C4-2B (cell line): ENCODE results near the gene FOXS1.

Source experiments
- H3K27ac ChIP-seq: fragments of 450-650 bp; 2 replicates; pipeline ENCODE4 v1.5.1; 2017
- CTCF ChIP-seq: fragments of 450-650 bp; conservative IDR thresholded peaks from 2 replicates; pipeline ENCODE4 v1.5.1; 2017; ENCODE audit warnings: mild to moderate bottlenecking
- ZFX ChIP-seq: fragments of 450-650 bp; IDR thresholded peaks from 2 replicates; pipeline ENCODE4 v1.6.1; 2017

FOXS1 gene

DNA sequence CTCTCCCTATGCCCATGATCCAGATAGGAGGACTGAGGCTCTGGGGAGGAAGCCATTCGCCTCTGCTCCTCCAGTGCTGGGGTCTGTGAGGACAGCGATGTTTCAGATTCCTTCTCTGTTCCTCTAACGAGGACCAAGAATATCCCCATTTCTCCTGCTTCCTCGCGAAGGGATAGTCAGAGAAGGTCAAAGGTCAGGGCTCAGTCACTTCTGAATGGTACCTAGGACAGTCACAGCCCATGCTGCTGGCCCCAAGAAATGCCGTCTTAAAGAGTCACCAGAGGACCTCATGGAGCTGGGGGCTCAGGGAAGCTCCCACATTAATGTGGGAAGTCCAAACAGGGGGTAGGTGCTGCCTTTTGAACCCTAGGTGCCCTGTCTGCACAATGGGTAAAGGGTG, 2.1 kb downstream of the FOXS1 start:
- TF ChIP-seq CTCF (no peak), ZFX (no peak)
- no peak overlapping the region for H3K27ac ChIP-seq

DNA sequence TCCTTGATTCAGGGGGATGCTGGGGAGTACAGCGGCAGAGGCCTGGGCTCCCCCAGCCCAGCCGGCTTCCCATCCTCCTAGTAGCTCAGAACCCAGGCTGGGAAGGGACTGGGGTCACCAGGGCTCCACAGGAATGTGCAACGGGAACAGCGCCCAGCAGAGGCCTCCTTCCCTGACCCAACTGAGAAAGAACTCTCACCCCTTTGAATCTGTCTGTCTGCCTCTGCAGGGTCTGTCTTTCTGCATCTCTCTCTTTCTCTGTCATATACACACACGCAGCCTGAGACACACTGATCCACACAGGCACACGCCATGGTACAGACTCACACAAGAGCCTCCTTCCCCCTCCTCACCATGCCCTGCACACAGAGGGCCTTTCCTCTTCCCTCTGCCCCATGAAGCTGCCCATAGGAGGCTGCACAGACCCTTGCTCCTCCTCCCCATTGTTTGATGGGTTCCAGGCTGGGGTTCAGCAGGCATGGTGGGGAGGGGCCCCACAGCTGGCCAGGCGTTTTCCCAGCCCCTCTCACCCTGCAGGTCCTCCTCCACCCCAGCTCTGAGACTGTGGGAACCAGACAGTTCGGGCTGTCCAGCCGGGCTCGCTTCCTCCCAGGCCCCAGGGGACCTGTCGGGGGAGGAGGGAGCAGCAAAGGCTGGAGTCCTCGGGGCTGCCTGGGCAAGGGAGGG, 2.8 kb downstream of the FOXS1 start:
- no peak for TF ChIP-seq CTCF
- no peak overlapping the region for H3K27ac ChIP-seq

DNA sequence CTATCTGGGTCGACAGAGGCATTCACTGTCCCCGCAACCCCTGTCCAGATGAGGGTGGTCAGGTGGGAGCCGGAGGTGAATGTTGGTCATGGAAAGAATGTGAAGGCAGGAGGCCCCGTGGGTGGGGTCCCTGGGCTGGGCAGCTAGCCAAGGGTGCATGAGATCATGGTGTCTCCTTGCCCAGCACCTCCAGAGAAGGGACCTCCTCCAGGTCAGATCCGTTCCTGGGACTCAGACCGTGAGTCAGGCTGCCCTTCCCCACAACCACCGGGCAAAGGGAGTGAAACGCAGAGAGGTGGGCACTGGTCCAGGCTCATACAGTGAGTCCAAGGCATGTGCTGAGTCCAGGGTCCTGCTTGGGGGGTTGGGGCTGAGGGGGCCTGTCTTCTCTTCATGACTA, 3.5 kb downstream of the FOXS1 start:
- TF ChIP-seq CTCF (no peak), ZFX (no peak)
- H3K27ac ChIP-seq = no peak overlapping the region

DNA sequence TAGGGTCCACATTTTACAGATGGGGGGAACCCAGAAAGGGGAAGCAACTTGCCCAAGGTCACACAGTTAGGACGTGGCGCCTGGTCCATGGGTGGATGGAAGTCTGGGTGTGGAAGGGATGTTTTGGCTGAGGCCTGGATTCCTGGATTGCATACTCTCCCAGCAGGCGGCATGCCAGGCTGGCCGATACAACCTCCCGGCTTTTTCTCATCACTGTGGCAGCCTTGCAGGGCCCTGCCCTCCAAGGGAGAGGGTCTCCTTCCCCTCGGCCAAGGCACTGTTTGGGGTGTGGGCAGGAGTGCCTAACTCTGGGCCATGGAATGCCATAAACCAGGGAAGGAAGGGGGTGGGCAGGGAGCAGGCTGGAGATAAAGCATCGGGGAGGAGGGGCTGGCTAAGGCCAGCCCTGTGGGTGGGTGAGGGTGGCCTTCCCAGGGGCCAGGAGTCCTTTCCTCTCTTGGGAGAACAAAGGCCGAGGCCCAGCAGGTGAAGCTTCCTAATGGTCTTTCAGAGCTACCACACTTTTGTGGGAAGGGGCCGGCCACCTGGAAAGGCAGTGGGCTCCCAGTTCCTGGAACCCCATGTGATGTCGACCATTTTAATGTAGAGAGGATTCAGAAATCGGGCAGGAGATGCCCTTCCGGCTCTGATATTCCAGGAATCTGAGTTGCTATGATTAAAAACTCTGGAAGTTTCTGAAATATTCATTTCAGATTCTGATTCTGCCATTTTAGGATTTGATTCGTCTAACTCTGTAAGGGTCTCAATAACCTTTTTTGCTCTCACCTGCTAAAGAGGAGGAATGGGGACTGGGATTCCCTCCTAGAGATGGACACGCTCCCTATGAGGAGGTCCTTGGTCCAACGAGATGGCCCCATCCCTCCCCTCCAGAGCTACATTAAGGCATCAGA, 4.2 kb downstream of the FOXS1 start:
- no peak overlapping the region for H3K27ac ChIP-seq
- no peak for TF ChIP-seq CTCF

DNA sequence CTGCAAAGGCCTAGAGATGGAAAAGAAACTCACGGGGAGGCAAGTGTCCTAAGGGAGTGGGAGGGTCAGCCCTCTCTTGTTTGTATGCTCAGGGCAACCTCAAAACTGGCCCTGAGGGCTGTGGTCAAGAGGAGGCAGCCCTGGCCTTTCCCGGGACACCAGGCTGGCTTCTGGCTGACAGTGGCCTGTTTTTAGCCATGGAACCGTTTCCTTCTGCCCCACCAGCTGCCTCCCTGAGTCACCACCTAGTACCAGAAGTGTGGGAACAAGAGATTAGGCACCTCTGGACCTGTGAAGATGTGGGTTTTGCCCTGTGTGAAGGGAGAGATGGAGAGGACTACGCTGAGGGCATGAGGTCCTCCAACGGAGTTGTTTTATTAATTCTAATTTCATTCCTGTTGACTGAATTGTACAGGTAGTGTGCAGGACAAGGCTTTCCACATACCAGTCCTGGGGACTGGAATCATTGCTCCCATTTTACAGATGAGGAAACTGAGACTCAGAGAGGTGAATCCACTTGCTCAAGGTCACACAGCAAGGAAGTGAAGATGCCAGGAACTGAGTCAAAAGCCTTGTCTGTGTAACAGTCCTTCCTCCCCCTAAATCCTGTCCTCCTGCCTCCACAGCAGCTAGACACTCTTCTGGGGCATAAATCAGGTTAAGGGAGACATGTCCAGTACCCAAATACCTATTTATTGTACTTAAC, 5.5 kb downstream of the FOXS1 start:
- TF ChIP-seq ZFX = no peak
- TF ChIP-seq CTCF = no peak
- H3K27ac ChIP-seq = no peak overlapping the region

- no peak overlapping the region for H3K27ac ChIP-seq
- TF ChIP-seq ZFX = no peak
- no peak for TF ChIP-seq CTCF
Observed at GRCh38 chr20:31838646-31839292, 6.6 kb downstream of the FOXS1 start.
